ENCODE results near the gene PICALM. TPM values are rescaled to one million over a fixed set of nuclear protein-coding genes. Genes with fewer than 3 reads are reported as not detected.

The PICALM gene
- total and polyA plus RNA-seq, 9 of the 15 experiments (the other 6 are each of a cell fraction or from before 2014, with no cell fraction given), result 41.3 to 990 (median 309) TPM

- no peak for TF ChIP-seq ZNF518B (CRISPR knock-in tag; IDR thresholded peaks at IDR 0.05)
- TF ChIP-seq ETV5 (CRISPR knock-in tag; IDR thresholded peaks at IDR 0.05; ENCODE audit: low read depth), result no peak
- peak; percentile 75 for TF ChIP-seq HMBOX1 (IDR thresholded peaks at IDR 0.05)
- no peak for TF ChIP-seq TFAP4 (CRISPR knock-in tag; IDR thresholded peaks at IDR 0.05; ENCODE audit: borderline replicate concordance)
- no peak for TF ChIP-seq SAFB2 (IDR thresholded peaks at IDR 0.05; ENCODE audit: borderline replicate concordance, low read depth, low read length, severe bottlenecking)
- 0 out of 2 replicates have a peak, but pooled peaks have one; percentile 32 for TF ChIP-seq ZBTB40 (IDR thresholded peaks at IDR 0.05)
- no peak for TF ChIP-seq ZBTB40 (CRISPR knock-in tag; IDR thresholded peaks at IDR 0.05)
These were observed 129.5 kb downstream of the PICALM start (continued) for GRCh38 chr11:85939099-85940015.

Measured in K562 (cell line).